Measurements from ENCODE around the gene MMP28. TPM values are rescaled to one million over a fixed set of nuclear protein-coding genes. Genes with fewer than 3 reads are reported as not detected.
A peak's percentile ranks its signal among the peaks of the same experiment; 100 is the strongest.

The MMP28 gene
- total and polyA plus RNA-seq, 7 experiments from 2014 or later = 2.9 to 33.1 (median 14.8) TPM; not detected in 1

DNA sequence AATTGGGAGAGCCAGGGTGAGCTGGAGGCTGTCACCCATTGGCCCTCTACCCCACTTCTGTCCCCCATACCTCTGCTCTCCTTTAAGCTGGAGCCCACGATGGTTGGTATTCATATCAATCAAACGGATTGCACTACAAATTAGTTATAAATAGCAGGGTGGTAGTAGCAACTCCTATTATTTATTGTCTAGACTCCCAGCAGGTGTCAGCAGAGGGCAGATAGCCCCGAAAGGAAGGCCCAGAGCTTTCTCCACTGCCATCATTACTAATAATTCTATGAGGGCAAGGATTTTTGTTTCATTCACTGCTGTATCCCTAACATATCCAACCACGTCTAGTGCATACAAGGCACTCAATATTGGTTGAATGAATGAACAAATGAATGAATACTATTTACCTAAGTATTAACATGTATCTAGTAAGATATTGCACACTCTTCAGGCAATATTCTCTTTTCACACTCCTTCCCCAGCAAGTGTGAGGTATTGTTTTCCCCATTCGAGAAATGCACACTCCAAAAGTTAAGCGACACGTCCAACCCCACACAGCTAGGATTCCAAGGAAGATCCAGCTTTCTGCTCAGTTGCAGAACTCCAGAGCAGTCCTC lies 28.4 kb downstream of the MMP28 start:
- CTCF ChIA-PET = interaction anchor here (0.6 to 13.0 kb wide), 9 partner anchors 11 to 692 kb away, joined by 3 to 222 read pairs (median 4); partner anchors contain the start of genes MMP28 and TAF15
- no peak overlapping the region for H3K27ac ChIP-seq (ENCODE audit: low read depth, low read length)
- H3K9me3 ChIP-seq (ENCODE audit: control insufficient read depth in 2 of 3, low read length in 3 of 3) = no peaks in the 10 kb centered on the region
- DNase-seq (peak in 4 of 9 donors; percentile 27 to 37 (median 36)), ATAC-seq (no peak)
- Mint-ChIP-seq H3K9me3 (no peaks in the 10 kb centered on the region), H3K4me1 (peaks cover 0 to 10% (median 8%) of the 10 kb centered on the region in 7 donors), H3K27ac (no peak overlapping the region), H3K27me3 (peaks cover 0 to 20% (median 0%) of the 10 kb centered on the region in 5 donors), H3K4me3 (peak overlapping the region in 2 of 10 donors; percentile 41 to 58), H3K36me3 (no peaks in the 10 kb centered on the region)
- no peak overlapping the region for H3K4me3 ChIP-seq (ENCODE audit: low read length)
- peaks cover 0 to 9% of the 10 kb centered on the region in 2 donors for H3K4me1 ChIP-seq (ENCODE audit: control insufficient read depth in 2 of 2, insufficient read depth in 2 of 2, low read length in 2 of 2)
- intact Hi-C loops (cut with micrococcal nuclease) = no loop called here
- no peaks in the 10 kb centered on the region for H3K27me3 ChIP-seq (ENCODE audit: control insufficient read depth in 2 of 2, insufficient read depth in 2 of 2, low read length in 2 of 2)
- POLR2A ChIA-PET = interaction anchor here (1.7 to 5.0 kb wide), 2 partner anchors 38 to 43 kb away, joined by 7 to 108 read pairs; partner anchors contain the start of gene TAF15
- H3K36me3 ChIP-seq (ENCODE audit: control insufficient read depth in 2 of 3, insufficient read depth in 3 of 3, low read length in 3 of 3) = no peaks in the 10 kb centered on the region

DNA sequence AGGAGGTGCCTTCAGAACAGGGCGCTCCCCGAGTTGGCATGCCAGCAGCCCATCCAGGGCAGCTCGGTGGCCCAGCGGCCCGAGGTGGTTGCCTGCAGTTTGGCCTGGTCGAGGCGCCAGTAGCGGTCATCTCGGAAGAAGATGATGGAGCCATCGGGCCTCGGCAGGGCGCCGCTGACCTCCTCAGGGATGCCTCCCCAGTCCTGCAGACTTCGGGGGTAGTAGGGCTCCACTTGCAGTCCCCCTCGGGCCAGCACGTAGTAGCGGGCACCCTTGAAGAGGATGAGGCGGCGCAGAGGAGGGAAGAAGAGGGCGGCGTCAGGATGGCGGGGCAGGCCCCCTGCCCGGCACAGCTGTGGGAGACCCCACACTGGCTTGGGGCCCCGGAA lies 29.0 kb downstream of the MMP28 start:
- DNase-seq (no peak), ATAC-seq (no peak)
- Mint-ChIP-seq H3K27me3 (peaks cover 0 to 19% (median 0%) of the 10 kb centered on the region in 5 donors), H3K36me3 (no peaks in the 10 kb centered on the region), H3K4me1 (peaks cover 0 to 10% (median 8%) of the 10 kb centered on the region in 7 donors), H3K4me3 (no peak overlapping the region), H3K27ac (no peak overlapping the region), H3K9me3 (peaks cover 0 to under 1% (median 0%) of the 10 kb centered on the region in 11 donors)
- CTCF ChIA-PET = interaction anchor here (1.2 to 13.0 kb wide), 5 partner anchors 26 to 47 kb away, joined by 4 to 222 read pairs (median 5); partner anchors contain the start of genes MMP28 and TAF15
- H3K36me3 ChIP-seq (ENCODE audit: control insufficient read depth in 2 of 3, insufficient read depth in 3 of 3, low read length in 3 of 3) = no peaks in the 10 kb centered on the region
- intact Hi-C loops (cut with micrococcal nuclease) = no loop called here
- no peak overlapping the region for H3K27ac ChIP-seq (ENCODE audit: low read depth, low read length)
- POLR2A ChIA-PET = interaction anchor here (1.7 to 5.0 kb wide), 2 partner anchors 38 to 43 kb away, joined by 7 to 108 read pairs; partner anchors contain the start of gene TAF15
- H3K9me3 ChIP-seq (ENCODE audit: control insufficient read depth in 2 of 3, low read length in 3 of 3) = no peaks in the 10 kb centered on the region
- H3K27me3 ChIP-seq (ENCODE audit: control insufficient read depth in 2 of 2, insufficient read depth in 2 of 2, low read length in 2 of 2) = no peaks in the 10 kb centered on the region
- peaks cover 0 to 9% of the 10 kb centered on the region in 2 donors for H3K4me1 ChIP-seq (ENCODE audit: control insufficient read depth in 2 of 2, insufficient read depth in 2 of 2, low read length in 2 of 2)
- H3K4me3 ChIP-seq (ENCODE audit: low read length) = no peak overlapping the region

DNA sequence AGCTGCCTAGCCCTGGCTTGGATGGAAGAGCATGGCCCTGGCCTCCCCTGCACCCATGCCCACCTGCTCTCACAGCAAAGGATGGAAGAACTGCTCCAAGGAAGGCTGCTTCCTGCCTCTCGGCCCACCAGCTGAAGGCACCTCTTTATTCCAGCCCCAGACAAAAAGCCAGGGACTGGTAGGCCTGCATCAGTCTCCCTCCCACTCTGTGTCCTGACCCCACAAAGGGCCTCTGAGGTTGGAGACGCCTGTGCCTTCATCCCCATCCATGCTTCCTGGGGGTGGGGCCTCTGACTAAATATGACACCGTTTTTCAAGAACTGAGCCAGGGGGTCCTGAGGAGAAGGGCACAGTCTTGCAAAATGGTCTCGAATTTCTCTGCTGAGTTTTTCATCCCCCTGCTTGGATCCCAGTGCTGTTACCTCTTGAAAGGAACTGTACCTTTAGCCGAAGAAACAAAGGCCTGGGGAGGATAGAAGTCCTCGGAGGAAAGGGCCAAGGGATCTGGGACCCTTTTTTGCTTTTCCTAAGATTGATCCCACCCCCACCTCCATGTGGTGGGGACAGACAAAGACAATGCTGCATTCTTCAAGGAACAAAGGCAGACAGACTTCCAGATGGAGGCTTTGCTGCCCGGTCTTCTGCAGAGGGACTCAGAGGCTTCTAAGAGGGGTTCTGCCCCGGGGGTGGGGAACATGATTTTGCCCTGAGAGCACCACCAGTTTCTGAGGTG lies 29.5 kb downstream of the MMP28 start:
- peaks cover 0 to 10% (median 8%) of the 10 kb centered on the region in 7 donors for H3K4me1 Mint-ChIP-seq
- intact Hi-C loops (cut with micrococcal nuclease) = no loop called here
- no peaks in the 10 kb centered on the region for H3K27me3 ChIP-seq (ENCODE audit: control insufficient read depth in 2 of 2, insufficient read depth in 2 of 2, low read length in 2 of 2)
- no peaks in the 10 kb centered on the region for H3K36me3 Mint-ChIP-seq
- peak overlapping the region in 4 of 10 donors; percentile 25 to 99 (median 91) for H3K4me3 Mint-ChIP-seq
- H3K4me3 ChIP-seq (ENCODE audit: low read length) = no peak overlapping the region
- ATAC-seq (no peak), DNase-seq (no peak)
- H3K27ac ChIP-seq (ENCODE audit: low read depth, low read length) = no peak overlapping the region
- H3K27ac Mint-ChIP-seq = no peak overlapping the region
- H3K4me1 ChIP-seq (ENCODE audit: control insufficient read depth in 2 of 2, insufficient read depth in 2 of 2, low read length in 2 of 2) = peaks cover 0 to 9% of the 10 kb centered on the region in 2 donors
- POLR2A ChIA-PET = interaction anchor here (1.7 to 5.0 kb wide), 3 partner anchors 36 to 44 kb away, joined by 6 to 108 read pairs (median 7); partner anchors contain the start of gene TAF15
- H3K27me3 Mint-ChIP-seq = peaks cover 0 to 21% (median 0%) of the 10 kb centered on the region in 5 donors
- peaks cover 0 to 2% (median 0%) of the 10 kb centered on the region in 11 donors for H3K9me3 Mint-ChIP-seq
- CTCF ChIA-PET = interaction anchor here (2.4 to 13.0 kb wide), 3 partner anchors 22 to 42 kb away, joined by 20 to 222 read pairs (median 23); partner anchors contain the start of gene TAF15
- no peaks in the 10 kb centered on the region for H3K36me3 ChIP-seq (ENCODE audit: control insufficient read depth in 2 of 3, insufficient read depth in 3 of 3, low read length in 3 of 3)
- no peaks in the 10 kb centered on the region for H3K9me3 ChIP-seq (ENCODE audit: control insufficient read depth in 2 of 3, low read length in 3 of 3)

DNA sequence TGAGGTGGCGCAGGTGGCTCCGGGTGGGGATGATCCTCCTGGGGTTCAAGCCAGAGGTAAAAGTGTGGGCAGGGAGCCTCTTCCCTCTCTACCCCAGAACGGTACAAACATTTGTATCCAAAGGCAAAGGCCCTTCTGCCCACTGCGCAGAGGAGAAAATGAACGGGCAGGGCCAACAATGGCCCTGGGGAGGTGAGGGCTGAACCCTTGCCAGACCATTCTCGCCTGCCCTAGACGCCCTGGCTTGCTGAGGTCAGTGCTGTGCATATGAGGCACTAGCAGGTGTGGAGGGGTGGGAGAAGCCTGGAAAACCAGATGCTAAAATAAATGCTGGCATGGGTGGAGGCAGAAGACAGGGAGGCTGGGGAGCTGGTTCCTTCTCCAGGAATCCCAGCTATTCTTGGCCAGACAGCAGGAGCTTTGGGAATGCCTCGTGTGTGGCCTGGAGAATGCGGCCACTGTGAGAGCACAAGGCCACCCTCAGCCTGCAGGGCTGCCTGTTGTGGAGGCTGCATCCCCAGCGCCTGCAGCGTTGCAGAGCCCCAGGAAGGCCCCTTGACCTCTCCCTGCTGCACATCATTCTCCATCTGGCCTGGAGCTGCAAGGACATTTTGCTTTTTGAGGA lies 30.2 kb downstream of the MMP28 start:
- ChIA-PET POLR2A (interaction anchor here (1.3 to 5.0 kb wide), 4 partner anchors 31 to 45 kb away, joined by 6 to 108 read pairs (median 10); partner anchors contain the start of genes MMP28 and TAF15), CTCF (interaction anchor here (0.6 to 13.0 kb wide), 7 partner anchors 23 to 346 kb away, joined by 3 to 222 read pairs (median 17); partner anchors contain the start of gene TAF15)
- H3K9me3 ChIP-seq (ENCODE audit: control insufficient read depth in 2 of 3, low read length in 3 of 3) = no peaks in the 10 kb centered on the region
- no peaks in the 10 kb centered on the region for H3K36me3 ChIP-seq (ENCODE audit: control insufficient read depth in 2 of 3, insufficient read depth in 3 of 3, low read length in 3 of 3)
- Mint-ChIP-seq H3K4me1 (peaks cover 0 to 10% (median 8%) of the 10 kb centered on the region in 7 donors), H3K27ac (peak overlapping the region in 4 of 9 donors; percentile 25 to 88 (median 78)), H3K27me3 (peaks cover 0 to 21% (median 0%) of the 10 kb centered on the region in 5 donors), H3K36me3 (no peaks in the 10 kb centered on the region), H3K4me3 (peak overlapping the region; percentile 90 to 99 (median 93)), H3K9me3 (peaks cover 0 to 2% (median 0%) of the 10 kb centered on the region in 11 donors)
- H3K27me3 ChIP-seq (ENCODE audit: control insufficient read depth in 2 of 2, insufficient read depth in 2 of 2, low read length in 2 of 2) = no peaks in the 10 kb centered on the region
- peak overlapping the region; percentile 50 for H3K27ac ChIP-seq (ENCODE audit: low read depth, low read length)
- peaks cover 0 to 9% of the 10 kb centered on the region in 2 donors for H3K4me1 ChIP-seq (ENCODE audit: control insufficient read depth in 2 of 2, insufficient read depth in 2 of 2, low read length in 2 of 2)
- H3K4me3 ChIP-seq (ENCODE audit: low read length) = peak overlapping the region; percentile 92
- ATAC-seq (no peak), DNase-seq (no peak)
- intact Hi-C loops (cut with micrococcal nuclease) = no loop called here

DNA sequence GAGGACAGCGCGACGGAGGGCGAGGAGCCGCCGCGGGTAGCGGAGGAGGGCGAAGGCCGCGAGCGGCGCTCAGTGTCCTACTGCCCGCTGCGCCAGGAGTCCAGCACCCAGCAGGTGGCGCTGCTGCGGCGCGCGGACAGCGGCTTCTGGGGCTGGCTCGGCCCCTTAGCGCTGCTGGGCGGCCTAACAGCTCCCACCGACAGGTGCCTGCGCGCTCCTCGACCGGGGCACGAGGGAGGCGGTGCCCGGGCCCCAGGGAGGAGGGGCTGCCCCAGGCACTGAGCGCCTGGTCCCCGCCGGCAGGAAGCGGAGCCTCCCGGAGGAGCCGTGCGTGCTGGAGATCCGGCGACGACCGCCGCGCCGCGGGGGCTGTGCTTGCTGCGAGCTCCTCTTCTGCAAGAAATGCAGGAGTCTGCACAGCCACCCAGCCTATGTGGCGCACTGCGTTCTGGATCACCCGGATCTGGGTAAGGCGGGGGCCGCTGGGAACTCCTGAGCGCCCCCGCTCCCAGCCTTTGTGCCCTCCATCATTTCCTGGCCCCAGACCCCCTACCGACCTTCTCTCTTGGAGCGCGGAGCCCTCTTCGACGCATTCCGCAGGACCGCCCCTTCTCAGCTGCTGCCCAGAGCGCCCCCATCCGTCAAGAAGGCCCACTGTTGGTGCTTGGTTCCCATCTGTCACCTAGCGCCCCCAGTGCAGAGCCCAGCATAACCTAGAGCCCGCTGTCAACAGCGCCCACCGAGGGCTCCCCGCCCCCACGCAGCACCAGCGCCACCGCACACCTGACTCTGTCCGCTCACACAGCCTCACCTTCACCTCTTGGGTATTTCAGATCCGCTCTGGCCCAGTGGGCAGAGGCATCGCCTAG lies 31.1 kb downstream of the MMP28 start:
- Histone ChIP-seq H3K27me3 (ENCODE audit: control insufficient read depth in 2 of 2, insufficient read depth in 2 of 2, low read length in 2 of 2) (no peaks in the 10 kb centered on the region), H3K27ac (ENCODE audit: low read depth, low read length) (peak overlapping the region; percentile 50), H3K36me3 (ENCODE audit: control insufficient read depth in 2 of 3, insufficient read depth in 3 of 3, low read length in 3 of 3) (no peaks in the 10 kb centered on the region), H3K4me3 (ENCODE audit: low read length) (peak overlapping the region; percentile 92), H3K4me1 (ENCODE audit: control insufficient read depth in 2 of 2, insufficient read depth in 2 of 2, low read length in 2 of 2) (peaks cover 0 to 9% of the 10 kb centered on the region in 2 donors), H3K9me3 (ENCODE audit: control insufficient read depth in 2 of 3, low read length in 3 of 3) (no peaks in the 10 kb centered on the region)
- peaks cover 0 to 2% (median 0%) of the 10 kb centered on the region in 11 donors for H3K9me3 Mint-ChIP-seq
- DNase-seq (peak; percentile 70 to 92 (median 81)), ATAC-seq (peak; percentile 90)
- intact Hi-C loops (cut with micrococcal nuclease) = loop anchor here (1.0 to 5.0 kb wide), 3 partner anchors 40 to 168 kb away; partner anchors contain the start of genes TAF15 (in 2 of the 2) and RDM1 (in 1 of the 2)
- no peaks in the 10 kb centered on the region for H3K36me3 Mint-ChIP-seq
- H3K27me3 Mint-ChIP-seq = peaks cover 0 to 21% (median 0%) of the 10 kb centered on the region in 5 donors
- H3K27ac Mint-ChIP-seq = peak overlapping the region; percentile 41 to 88 (median 79)
- CTCF ChIA-PET = interaction anchor here (0.6 to 13.0 kb wide), 27 partner anchors 11 to 623 kb away, joined by 3 to 222 read pairs (median 6); partner anchors contain the start of genes MMP28 and TAF15
- peaks cover 0 to 10% (median 8%) of the 10 kb centered on the region in 7 donors for H3K4me1 Mint-ChIP-seq
- peak overlapping the region; percentile 90 to 99 (median 93) for H3K4me3 Mint-ChIP-seq
- POLR2A ChIA-PET = interaction anchor here (1.0 to 5.0 kb wide), 9 partner anchors 9 to 52 kb away, joined by 3 to 108 read pairs (median 6); partner anchors contain the start of genes MMP28 and TAF15

Data from naive thymus-derived CD4-positive, alpha-beta T cell (primary cell).